DOHH2 (cell line): ENCODE data around the gene CAMTA1.

Source experiments
- H3F3A ChIP-seq: fragments of 200-600 bp; sonication (generic), shearing (Covaris generic); 2 replicates; pipeline ENCODE4 v1.6.0; 2016; ENCODE audit warnings: antibody characterized with exemption, mild to moderate bottlenecking; ENCODE audit not compliant: control insufficient read depth, insufficient read depth
- H3K27ac ChIP-seq: fragments of 200-600 bp; sonication (generic); 2 replicates; pipeline ENCODE4 v1.5.1; 2014; ENCODE audit warnings: low read depth, mild to moderate bottlenecking, low read length, moderate library complexity
- H3K27me3 ChIP-seq: fragments of 200-600 bp; sonication (generic); 2 replicates; pipeline ENCODE4 v1.6.1; 2014; ENCODE audit warnings: mild to moderate bottlenecking, low read length, mixed read lengths; ENCODE audit not compliant: control insufficient read depth
- H3K36me3 ChIP-seq: fragments of 200-600 bp; sonication (generic); 2 replicates; pipeline ENCODE4 v1.6.1; 2014; ENCODE audit warnings: mild to moderate bottlenecking, low read length, moderate library complexity, mixed read lengths; ENCODE audit not compliant: control insufficient read depth
- H3K4me1 ChIP-seq: fragments of 200-600 bp; sonication (generic); 2 replicates; pipeline ENCODE4 v1.6.1; 2014; ENCODE audit warnings: mild to moderate bottlenecking, low read length, mixed read lengths; ENCODE audit not compliant: control insufficient read depth
- H3K4me2 ChIP-seq: fragments of 200-600 bp; sonication (generic); 2 replicates; pipeline ENCODE4 v1.6.0; 2014; ENCODE audit warnings: mild to moderate bottlenecking, low read length, moderate library complexity
- H3K4me3 ChIP-seq: fragments of 200-600 bp; sonication (generic); 2 replicates; pipeline ENCODE4 v1.5.1; 2014; ENCODE audit warnings: mild to moderate bottlenecking, low read length, mixed read lengths
- H3K79me2 ChIP-seq: fragments of 200-600 bp; sonication (generic); 2 replicates; pipeline ENCODE4 v1.6.1; 2014; ENCODE audit warnings: mild to moderate bottlenecking, low read length, mixed read lengths; ENCODE audit not compliant: control insufficient read depth
- H3K9me2 ChIP-seq: fragments of 200-600 bp; sonication (generic); replicated peaks from 2 replicates; pipeline ENCODE4 v1.6.1; 2014; ENCODE audit warnings: mild to moderate bottlenecking, low read length, mixed read lengths; ENCODE audit not compliant: control insufficient read depth
- H3K9me3 ChIP-seq: fragments of 200-600 bp; sonication (generic); 2 replicates; pipeline ENCODE4 v1.6.1; 2014; ENCODE audit warnings: antibody characterized with exemption, low read length, mixed read lengths; ENCODE audit not compliant: control insufficient read depth, insufficient read depth
- H4K20me1 ChIP-seq: fragments of 200-600 bp; sonication (generic); 2 replicates; pipeline ENCODE4 v1.6.0; 2014; ENCODE audit warnings: low read depth, mild to moderate bottlenecking, antibody characterized with exemption, low read length, moderate library complexity; ENCODE audit not compliant: control insufficient read depth, insufficient read depth
- EZH2phosphoT487 ChIP-seq: fragments of 200-600 bp; sonication (generic); IDR thresholded peaks from 2 replicates; pipeline ENCODE4 v1.6.1; 2017; ENCODE audit warnings: borderline replicate concordance, mild to moderate bottlenecking, antibody characterized with exemption, low read length, moderate library complexity, mixed read lengths
- TF ChIP-seq, protein P1 (sequence below): fragments of 200-600 bp; sonication (generic); IDR thresholded peaks from one replicate; pipeline ENCODE4 v1.5.1; 2014; ENCODE audit warnings: antibody characterized with exemption, mild to moderate bottlenecking, low read depth, low read length; ENCODE audit not compliant: poor library complexity, severe bottlenecking

The CAMTA1 gene

DNA sequence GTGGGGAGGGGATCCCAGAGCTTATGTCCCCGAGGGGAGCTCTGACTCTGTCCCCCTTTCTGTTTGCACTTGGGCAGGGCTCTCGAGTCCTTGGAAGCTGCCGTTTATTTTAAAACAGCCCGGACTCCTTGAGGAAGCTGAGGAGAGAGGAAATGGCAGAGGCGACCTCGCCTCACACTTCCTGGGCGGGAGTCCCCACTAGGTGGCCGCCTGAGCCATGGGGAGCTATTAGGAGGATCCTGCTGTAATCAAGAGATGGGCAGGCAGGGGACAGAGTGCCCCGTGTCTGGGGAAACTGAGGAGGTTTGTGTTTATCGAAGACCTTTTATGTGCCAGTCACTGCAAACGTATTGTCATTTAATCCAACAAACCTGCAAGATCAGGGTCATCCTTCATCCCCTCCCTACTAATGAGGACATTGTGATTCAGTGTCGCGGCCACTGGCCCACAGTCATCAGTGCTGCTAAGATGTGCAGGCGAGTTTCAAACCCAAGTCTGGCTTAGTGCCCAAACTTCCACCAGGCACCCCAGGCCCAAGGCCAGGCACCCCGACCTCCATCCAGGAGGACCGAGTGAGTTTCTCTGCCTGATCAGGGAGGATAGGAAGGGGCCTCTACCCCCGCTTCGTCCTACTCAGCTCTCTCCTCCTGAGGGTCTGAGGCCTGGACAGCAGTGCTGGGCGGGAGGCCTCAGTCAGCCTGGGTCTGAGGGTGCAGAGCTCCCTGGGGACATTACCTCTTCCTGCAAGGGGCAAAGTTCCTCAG, 669.0 kb downstream of the CAMTA1 start:
- H3K27me3 ChIP-seq = no peaks in the 10 kb centered on the region
- no peak overlapping the region for H3K27ac ChIP-seq
- no peaks in the 10 kb centered on the region for H3F3A ChIP-seq
- H3K4me3 ChIP-seq = no peak overlapping the region
- no peaks in the 10 kb centered on the region for H4K20me1 ChIP-seq
- no peaks in the 10 kb centered on the region for H3K9me3 ChIP-seq
- H3K79me2 ChIP-seq = no peaks in the 10 kb centered on the region
- no peaks in the 10 kb centered on the region for H3K4me1 ChIP-seq
- H3K4me2 ChIP-seq = no peak overlapping the region
- no peaks in the 10 kb centered on the region for H3K36me3 ChIP-seq
- no peaks in the 10 kb centered on the region for H3K9me2 ChIP-seq
- no peak for TF ChIP-seq EZH2phosphoT487
- TF ChIP-seq, protein P1, sequence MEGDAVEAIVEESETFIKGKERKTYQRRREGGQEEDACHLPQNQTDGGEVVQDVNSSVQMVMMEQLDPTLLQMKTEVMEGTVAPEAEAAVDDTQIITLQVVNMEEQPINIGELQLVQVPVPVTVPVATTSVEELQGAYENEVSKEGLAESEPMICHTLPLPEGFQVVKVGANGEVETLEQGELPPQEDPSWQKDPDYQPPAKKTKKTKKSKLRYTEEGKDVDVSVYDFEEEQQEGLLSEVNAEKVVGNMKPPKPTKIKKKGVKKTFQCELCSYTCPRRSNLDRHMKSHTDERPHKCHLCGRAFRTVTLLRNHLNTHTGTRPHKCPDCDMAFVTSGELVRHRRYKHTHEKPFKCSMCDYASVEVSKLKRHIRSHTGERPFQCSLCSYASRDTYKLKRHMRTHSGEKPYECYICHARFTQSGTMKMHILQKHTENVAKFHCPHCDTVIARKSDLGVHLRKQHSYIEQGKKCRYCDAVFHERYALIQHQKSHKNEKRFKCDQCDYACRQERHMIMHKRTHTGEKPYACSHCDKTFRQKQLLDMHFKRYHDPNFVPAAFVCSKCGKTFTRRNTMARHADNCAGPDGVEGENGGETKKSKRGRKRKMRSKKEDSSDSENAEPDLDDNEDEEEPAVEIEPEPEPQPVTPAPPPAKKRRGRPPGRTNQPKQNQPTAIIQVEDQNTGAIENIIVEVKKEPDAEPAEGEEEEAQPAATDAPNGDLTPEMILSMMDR = no peak

DNA sequence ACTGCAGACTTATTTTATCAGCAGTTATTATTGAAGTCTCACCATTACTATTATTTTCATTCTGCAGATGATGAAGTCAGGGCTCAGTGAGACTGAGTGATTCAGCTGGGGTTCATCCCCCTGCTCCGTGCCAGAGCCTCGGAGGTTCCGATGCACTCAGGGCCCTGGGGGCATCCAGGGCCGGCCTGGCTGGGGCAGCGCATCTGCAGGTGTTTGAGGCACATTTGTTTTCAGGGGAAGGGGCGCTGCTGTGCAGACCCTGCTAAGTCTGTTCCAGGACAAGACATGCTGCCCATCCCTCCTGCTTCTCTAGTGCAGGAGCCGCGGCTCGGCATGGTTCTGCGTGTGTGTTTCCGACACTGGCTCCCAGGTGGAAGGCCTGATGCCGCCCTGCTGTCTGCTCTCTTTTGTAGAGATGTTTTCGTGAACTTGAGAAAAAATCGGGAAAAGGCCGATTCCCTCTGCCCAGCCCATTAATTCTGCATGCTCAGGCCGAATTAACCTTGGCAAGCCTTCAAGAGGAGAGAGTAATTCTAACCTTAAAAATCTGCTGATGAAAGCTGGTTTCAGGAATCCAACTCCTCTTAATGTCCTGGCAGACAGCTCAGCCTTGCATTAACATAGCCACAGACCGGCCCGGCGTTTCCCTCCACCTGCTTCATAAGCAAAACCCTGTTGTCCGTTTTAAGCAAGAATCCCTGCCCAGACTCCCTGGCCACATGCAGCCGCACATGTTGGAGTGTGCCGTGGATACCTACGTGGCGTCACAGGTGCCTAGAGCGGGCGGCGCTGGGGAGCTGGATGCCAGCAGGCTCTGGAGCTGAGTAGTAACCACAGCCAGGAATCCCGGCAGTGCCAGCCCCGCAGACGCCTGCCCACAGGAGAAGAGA, 669.9 kb downstream of the CAMTA1 start:
- Histone ChIP-seq H3F3A (no peaks in the 10 kb centered on the region), H3K27ac (no peak overlapping the region), H3K4me2 (no peak overlapping the region), H3K36me3 (no peaks in the 10 kb centered on the region), H3K4me3 (no peak overlapping the region), H4K20me1 (no peaks in the 10 kb centered on the region), H3K9me2 (no peaks in the 10 kb centered on the region), H3K4me1 (no peaks in the 10 kb centered on the region), H3K9me3 (no peaks in the 10 kb centered on the region), H3K27me3 (no peaks in the 10 kb centered on the region), H3K79me2 (no peaks in the 10 kb centered on the region)
- TF ChIP-seq EZH2phosphoT487 = no peak
- TF ChIP-seq, protein P1 = no peak

DNA sequence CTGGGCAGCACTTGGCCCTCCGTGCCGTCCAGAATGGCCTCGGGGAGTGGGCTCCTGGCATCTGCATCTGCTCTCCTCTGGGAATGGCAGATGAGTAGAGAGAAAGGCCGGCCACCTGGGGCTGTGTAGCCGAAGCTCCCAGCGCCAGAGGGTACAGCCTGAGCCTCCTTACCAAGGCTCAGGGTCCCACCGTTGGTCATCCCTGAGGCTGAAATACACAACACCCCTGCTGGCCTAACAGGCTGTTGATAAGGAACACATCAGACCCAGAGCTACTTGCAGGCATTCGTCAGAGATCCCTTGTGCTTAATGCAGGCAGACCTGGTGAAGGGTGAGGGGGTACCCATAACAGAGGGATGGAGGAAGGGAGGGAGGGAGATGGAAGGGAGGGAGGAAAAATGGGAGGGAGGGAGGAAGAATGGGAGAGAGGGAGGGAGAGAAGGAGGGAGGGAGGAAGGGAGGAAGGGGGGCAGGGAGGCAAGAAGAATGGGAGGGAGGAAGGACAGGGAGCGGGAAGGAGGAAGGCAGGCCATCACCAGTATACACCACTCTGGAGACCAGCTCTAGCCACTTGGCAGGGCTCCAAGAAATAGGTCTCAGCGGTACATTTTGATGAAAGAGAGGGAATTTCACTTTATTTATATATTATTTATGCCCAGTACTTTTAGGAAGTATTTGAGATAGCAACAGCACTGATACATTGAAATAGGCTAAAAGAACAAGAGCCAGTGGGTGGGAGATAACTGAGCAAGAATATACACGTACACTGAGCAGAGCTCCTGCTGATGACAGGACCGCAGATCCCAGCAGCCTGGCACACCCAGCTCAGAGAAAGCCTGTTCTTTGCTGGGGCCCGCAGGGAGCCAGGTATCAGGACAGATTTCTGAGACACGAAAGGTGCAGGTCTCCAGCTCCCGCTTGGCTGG, 670.8 kb downstream of the CAMTA1 start:
- no peak overlapping the region for H3K27ac ChIP-seq
- H3K4me2 ChIP-seq = no peak overlapping the region

More for the DNA sequence above, 670.8 kb downstream of the CAMTA1 start:
- H3K27me3 ChIP-seq = no peaks in the 10 kb centered on the region
- H3F3A ChIP-seq = no peaks in the 10 kb centered on the region
- H4K20me1 ChIP-seq = no peaks in the 10 kb centered on the region
- TF ChIP-seq, protein P1 = no peak
- TF ChIP-seq EZH2phosphoT487 = no peak
- no peaks in the 10 kb centered on the region for H3K4me1 ChIP-seq
- H3K79me2 ChIP-seq = no peaks in the 10 kb centered on the region
- no peaks in the 10 kb centered on the region for H3K9me2 ChIP-seq
- H3K36me3 ChIP-seq = no peaks in the 10 kb centered on the region
- H3K4me3 ChIP-seq = no peak overlapping the region
- H3K9me3 ChIP-seq = no peaks in the 10 kb centered on the region
